Tibial nerve (tissue), 4 donors: Measurements from ENCODE around the gene SRRM2. TPM values are rescaled to one million over a fixed set of nuclear protein-coding genes. Genes with fewer than 3 reads are reported as not detected.

Source experiments
- DNase-seq, 2 donors: peaks; one replicate each; pipeline ENCODE4 v3.0.0-alpha.2; 2019; ENCODE audit warnings: low spot score in 2 of 2
- H3K27ac ChIP-seq, 4 donors: fragments of 200-600 bp; sonication (generic) in 3 of 4; one replicate each; pipeline ENCODE4 v1.5.1; 2017 to 2019; ENCODE audit warnings: mild to moderate bottlenecking in 1 of 4
- H3K27me3 ChIP-seq, 2 donors: fragments of 200-600 bp; sonication (generic) in 1 of 2; one replicate each; pipeline versions ENCODE4 v1.5.1 to v1.6.0; 2017 to 2019
- H3K36me3 ChIP-seq, 3 donors: fragments of 200-600 bp; sonication (generic); one replicate each; pipeline ENCODE4 v1.5.1; 2018 to 2019
- H3K4me1 ChIP-seq, 4 donors: fragments of 200-600 bp; sonication (generic) in 3 of 4; one replicate each; pipeline ENCODE4 v1.5.1; 2017 to 2019
- H3K4me3 ChIP-seq, 4 donors: fragments of 200-600 bp; sonication (generic) in 3 of 4; one replicate each; pipeline ENCODE4 v1.5.1; 2017 to 2019; ENCODE audit warnings: mild to moderate bottlenecking in 1 of 4, moderate library complexity in 1 of 4
- H3K9me3 ChIP-seq, 4 donors: fragments of 200-600 bp; sonication (generic) in 3 of 4; one replicate each; pipeline ENCODE4 v1.5.1; 2017 to 2019
- CTCF ChIP-seq, 5 experiments: fragments of 200-600 bp in 3 of 5; fragments of 450-650 bp in 2 of 5; sonication (generic) in 3 of 5; IDR thresholded peaks; one replicate each; pipeline ENCODE4 v1.5.1; 2016 to 2019; ENCODE audit warnings: antibody characterized with exemption in 5 of 5, mild to moderate bottlenecking in 3 of 5, moderate library complexity in 2 of 5
- EP300 ChIP-seq, 2 donors: sonication (generic); formaldehyde crosslinking; IDR thresholded peaks; one replicate each; pipeline ENCODE4 v1.6.1; 2017; ENCODE audit warnings: antibody characterized with exemption in 2 of 2, mild to moderate bottlenecking in 1 of 2
- POLR2A ChIP-seq, 2 donors: fragments of 450-650 bp; IDR thresholded peaks; one replicate each; pipeline ENCODE4 v1.6.1; 2017; ENCODE audit warnings: antibody characterized with exemption in 2 of 2, mild to moderate bottlenecking in 2 of 2, moderate library complexity in 2 of 2
- WGBS, 2 donors: methylation state at CpG; one replicate each; pipeline ENCODE4 v1.1.5; 2018; 5-methylcytosine and 5-hydroxymethylcytosine counted together
- total RNA-seq, 4 donors: library from RNA; depleted of rRNA; stranded (reverse); fragments of >200 nt; gene quantifications; one replicate each; pipeline ENCODE4 v1.1.0, GENCODE V29; 2016

The SRRM2 gene
- total RNA-seq, 4 donors from 2014 or later, result 843 to 1,374 (median 886) TPM

- DNase-seq, result no peak
- TF ChIP-seq POLR2A (IDR thresholded peaks at IDR 0.05) (no peak), CTCF (IDR thresholded peaks at IDR 0.05) (no peak), EP300 (IDR thresholded peaks at IDR 0.05) (no peak)
- 88 to 91% methylated on average over 4 to 6 of the region's 10 CpGs for WGBS, 2 donors
- Histone ChIP-seq H3K4me1 (no peaks in the 10 kb centered on the region), H3K9me3 (no peaks in the 10 kb centered on the region), H3K27me3 (no peaks in the 10 kb centered on the region), H3K27ac (no peak overlapping the region), H3K4me3 (no peak overlapping the region), H3K36me3 (peaks cover 9 to 100% (median 12%) of the 10 kb centered on the region in 3 donors)
These were observed 47.1 kb upstream of the SRRM2 start for GRCh38 chr16:2705351-2705750.

- DNase-seq, result no peak
- Histone ChIP-seq H3K27me3 (no peaks in the 10 kb centered on the region), H3K4me3 (no peak overlapping the region), H3K9me3 (no peaks in the 10 kb centered on the region), H3K27ac (no peak overlapping the region), H3K36me3 (peaks cover 8 to 94% (median 9%) of the 10 kb centered on the region in 3 donors), H3K4me1 (no peaks in the 10 kb centered on the region)
- TF ChIP-seq EP300 (IDR thresholded peaks at IDR 0.05) (no peak), POLR2A (IDR thresholded peaks at IDR 0.05) (no peak), CTCF (IDR thresholded peaks at IDR 0.05) (no peak)
- 90 to 91% methylated on average over 16 of the region's 17 CpGs for WGBS, 2 donors
These were observed 46.4 kb upstream of the SRRM2 start for GRCh38 chr16:2706085-2706484.

GRCh38 chr16:2706611-2707311, 45.7 kb upstream of the SRRM2 start:
- Histone ChIP-seq H3K36me3 (peaks cover 8 to 87% (median 9%) of the 10 kb centered on the region in 3 donors), H3K27me3 (no peaks in the 10 kb centered on the region), H3K4me3 (no peak overlapping the region), H3K9me3 (no peaks in the 10 kb centered on the region), H3K4me1 (no peaks in the 10 kb centered on the region), H3K27ac (no peak overlapping the region)
- no peak for TF ChIP-seq CTCF (IDR thresholded peaks at IDR 0.05)
- TF ChIP-seq POLR2A (IDR thresholded peaks at IDR 0.05), result no peak
- no peak for TF ChIP-seq EP300 (IDR thresholded peaks at IDR 0.05)
- DNase-seq, result no peak
- WGBS, 2 donors, result 89 to 91% methylated on average over 21 of the region's 22 CpGs

- WGBS, 2 donors, result 88 to 90% methylated on average over 50 to 51 of the region's 51 CpGs
- Histone ChIP-seq H3K4me1 (no peaks in the 10 kb centered on the region), H3K4me3 (no peak overlapping the region), H3K9me3 (no peaks in the 10 kb centered on the region), H3K36me3 (peaks cover under 1 to 78% (median 4%) of the 10 kb centered on the region in 3 donors), H3K27me3 (no peaks in the 10 kb centered on the region), H3K27ac (no peak overlapping the region)
- TF ChIP-seq EP300 (IDR thresholded peaks at IDR 0.05) (no peak), POLR2A (IDR thresholded peaks at IDR 0.05) (no peak), CTCF (IDR thresholded peaks at IDR 0.05) (no peak)
- no peak for DNase-seq
These were observed 44.8 kb upstream of the SRRM2 start for GRCh38 chr16:2707368-2708289.

- WGBS, 2 donors, result 91 to 93% methylated on average over 14 of the region's 14 CpGs
- no peak for DNase-seq
- H3K27me3 ChIP-seq, result no peaks in the 10 kb centered on the region
- H3K4me1 ChIP-seq, result no peaks in the 10 kb centered on the region
- no peak overlapping the region for H3K4me3 ChIP-seq
- no peak overlapping the region for H3K27ac ChIP-seq
- H3K9me3 ChIP-seq, result no peaks in the 10 kb centered on the region
- TF ChIP-seq EP300 (IDR thresholded peaks at IDR 0.05) (no peak), CTCF (IDR thresholded peaks at IDR 0.05) (no peak), POLR2A (IDR thresholded peaks at IDR 0.05) (no peak)
- H3K36me3 ChIP-seq, result peaks cover 0 to 72% (median 2%) of the 10 kb centered on the region in 3 donors
These were observed 44.2 kb upstream of the SRRM2 start for GRCh38 chr16:2708290-2708639.
